Peyer's patch (tissue), 4 donors: Measurements from ENCODE around the gene SLC17A3.

Source experiments
- POLR2A ChIP-seq, 2 donors: fragments of 450-650 bp; IDR thresholded peaks; one replicate each; pipeline ENCODE4 v1.5.1; 2017; ENCODE audit warnings: antibody characterized with exemption in 2 of 2, mild to moderate bottlenecking in 2 of 2, moderate library complexity in 2 of 2
- TF ChIP-seq, protein P1 (sequence below), 6 experiments: fragments of 450-650 bp in 4 of 6; fragments of 200-600 bp in 2 of 6; sonication (generic) in 1 of 6; IDR thresholded peaks; one replicate each; pipeline ENCODE4 v1.5.1; 2017 to 2019; ENCODE audit warnings: antibody characterized with exemption in 6 of 6, mild to moderate bottlenecking in 3 of 6, moderate library complexity in 1 of 6

DNA sequence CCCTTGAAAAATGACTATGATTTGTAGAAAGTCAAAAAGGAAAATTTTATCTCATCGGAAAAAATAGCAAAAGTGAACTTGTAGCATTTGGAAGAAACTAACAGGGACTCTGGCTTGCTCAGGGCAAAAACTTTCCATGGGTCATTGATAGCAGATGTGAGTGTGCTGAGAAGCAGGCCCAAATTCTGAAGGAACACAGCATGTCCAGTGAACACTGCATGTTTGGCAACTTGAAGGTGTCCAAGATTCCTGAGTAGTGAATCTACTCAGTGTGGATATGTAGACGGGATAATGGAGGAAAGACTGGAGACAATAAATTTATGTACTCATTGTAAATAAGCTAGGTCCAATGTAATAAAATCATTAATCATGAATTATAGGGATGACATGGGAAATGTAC, 48.3 kb upstream of the SLC17A3 start:
- TF ChIP-seq, protein P1, sequence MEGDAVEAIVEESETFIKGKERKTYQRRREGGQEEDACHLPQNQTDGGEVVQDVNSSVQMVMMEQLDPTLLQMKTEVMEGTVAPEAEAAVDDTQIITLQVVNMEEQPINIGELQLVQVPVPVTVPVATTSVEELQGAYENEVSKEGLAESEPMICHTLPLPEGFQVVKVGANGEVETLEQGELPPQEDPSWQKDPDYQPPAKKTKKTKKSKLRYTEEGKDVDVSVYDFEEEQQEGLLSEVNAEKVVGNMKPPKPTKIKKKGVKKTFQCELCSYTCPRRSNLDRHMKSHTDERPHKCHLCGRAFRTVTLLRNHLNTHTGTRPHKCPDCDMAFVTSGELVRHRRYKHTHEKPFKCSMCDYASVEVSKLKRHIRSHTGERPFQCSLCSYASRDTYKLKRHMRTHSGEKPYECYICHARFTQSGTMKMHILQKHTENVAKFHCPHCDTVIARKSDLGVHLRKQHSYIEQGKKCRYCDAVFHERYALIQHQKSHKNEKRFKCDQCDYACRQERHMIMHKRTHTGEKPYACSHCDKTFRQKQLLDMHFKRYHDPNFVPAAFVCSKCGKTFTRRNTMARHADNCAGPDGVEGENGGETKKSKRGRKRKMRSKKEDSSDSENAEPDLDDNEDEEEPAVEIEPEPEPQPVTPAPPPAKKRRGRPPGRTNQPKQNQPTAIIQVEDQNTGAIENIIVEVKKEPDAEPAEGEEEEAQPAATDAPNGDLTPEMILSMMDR (IDR thresholded peaks at IDR 0.05): no peak
- no peak for TF ChIP-seq POLR2A (IDR thresholded peaks at IDR 0.05)
